ENCODE results near the gene IFNK.

Gene IFNK

DNA sequence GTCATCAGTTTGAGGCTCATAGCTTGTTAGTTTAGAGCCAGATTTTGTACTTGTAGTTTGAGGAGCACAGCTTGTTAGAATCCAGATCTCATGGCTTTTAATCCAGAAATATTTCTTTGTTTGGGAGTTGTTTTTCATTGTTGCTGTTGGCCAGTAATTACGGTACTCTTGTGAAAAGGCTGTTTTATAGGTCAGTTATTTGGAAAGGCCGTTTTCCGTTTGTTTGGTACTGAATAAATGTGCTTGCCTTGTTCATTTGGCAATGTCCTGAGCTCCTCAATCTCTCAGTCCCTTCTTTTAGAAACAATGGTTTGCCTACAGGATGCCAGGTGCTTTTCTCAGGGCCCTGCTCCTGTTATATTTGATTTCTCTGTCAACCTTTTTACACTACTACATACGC is 10.0 kb downstream of the IFNK start:
- in situ Hi-C loops (cut with HindIII; ENCODE audit: low pct_ligation_motif_present, low pct_unique_long_range_greater_than_20kb, low sequenced_read_pairs): loop anchor here (25.0 kb wide), 1 partner anchor 197 kb away; no protein-coding TSS in a partner anchor
- DNase-seq: no peak

DNA sequence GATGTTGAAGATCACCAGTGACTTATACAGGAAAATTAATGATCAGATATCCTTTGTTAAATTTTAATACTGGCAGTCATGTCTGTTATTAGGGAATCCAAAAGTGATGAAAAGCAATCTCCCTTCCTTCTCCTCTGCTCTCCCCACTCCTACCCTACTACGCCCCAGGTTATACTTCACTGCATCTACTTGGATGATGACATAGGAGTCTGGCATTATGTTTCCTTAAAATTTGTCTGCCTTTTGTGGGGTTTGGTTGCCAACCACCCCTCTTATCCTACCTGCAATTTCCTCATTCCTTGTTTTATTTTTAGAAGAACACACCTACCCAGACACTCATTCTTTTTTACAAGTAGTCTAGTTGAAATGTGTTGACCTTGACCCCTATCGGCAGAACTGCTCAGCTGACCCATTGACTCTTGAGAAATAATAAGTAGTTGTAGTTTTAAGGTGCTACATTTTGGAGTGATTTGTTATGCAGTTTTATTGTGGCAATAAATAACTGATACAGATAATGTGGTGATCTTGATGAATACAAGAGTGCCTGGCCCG is 10.6 kb downstream of the IFNK start:
- in situ Hi-C loops (cut with HindIII; ENCODE audit: low pct_ligation_motif_present, low pct_unique_long_range_greater_than_20kb, low sequenced_read_pairs): loop anchor here (25.0 kb wide), 1 partner anchor 197 kb away; no protein-coding TSS in a partner anchor
- no peak for DNase-seq

DNA sequence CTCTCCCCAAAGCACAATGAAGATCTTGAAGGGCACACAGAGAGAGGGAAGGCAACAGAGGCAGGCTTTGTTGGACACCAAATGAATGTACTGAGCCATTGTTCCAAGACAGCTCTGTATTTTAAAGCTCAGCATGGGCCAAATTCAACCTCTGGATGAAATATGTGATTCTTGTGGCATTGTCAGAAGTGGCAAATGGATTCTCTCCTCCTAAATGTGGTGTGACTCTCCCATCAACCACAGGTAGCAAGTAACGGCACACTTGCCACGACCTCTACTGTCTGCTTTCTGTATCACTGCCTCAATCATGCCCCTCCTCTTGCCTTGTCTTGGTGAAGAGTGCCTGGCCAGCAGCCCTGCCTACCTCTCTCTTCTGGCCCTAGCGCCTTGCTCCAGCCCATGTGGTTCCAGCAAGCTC is 11.6 kb downstream of the IFNK start:
- in situ Hi-C loops (cut with HindIII; ENCODE audit: low pct_ligation_motif_present, low pct_unique_long_range_greater_than_20kb, low sequenced_read_pairs): loop anchor here (25.0 kb wide), 1 partner anchor 198 kb away; no protein-coding TSS in a partner anchor
- no peak for DNase-seq

DNA sequence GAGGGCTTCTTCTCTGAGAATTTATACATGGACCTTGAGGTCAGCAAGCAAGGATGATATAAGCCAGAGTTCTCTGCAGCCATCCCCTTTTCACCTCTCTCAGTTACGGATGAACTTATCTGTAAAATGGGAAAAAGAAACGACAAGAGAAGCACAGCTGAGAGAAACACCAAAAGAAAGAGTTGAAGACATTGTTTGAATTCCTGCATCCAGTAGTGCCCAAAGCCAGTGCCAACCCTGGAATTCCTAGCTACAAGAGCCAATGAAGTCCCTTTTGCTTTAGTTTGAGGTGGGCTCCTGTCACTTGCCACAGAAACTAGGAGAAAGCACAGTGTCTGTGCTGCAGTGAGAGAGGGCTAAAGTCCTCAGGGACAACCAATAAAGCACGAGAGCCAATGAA is 12.1 kb downstream of the IFNK start:
- no peak for DNase-seq
- in situ Hi-C loops (cut with HindIII; ENCODE audit: low pct_ligation_motif_present, low pct_unique_long_range_greater_than_20kb, low sequenced_read_pairs): loop anchor here (25.0 kb wide), 1 partner anchor 199 kb away; no protein-coding TSS in a partner anchor

DNA sequence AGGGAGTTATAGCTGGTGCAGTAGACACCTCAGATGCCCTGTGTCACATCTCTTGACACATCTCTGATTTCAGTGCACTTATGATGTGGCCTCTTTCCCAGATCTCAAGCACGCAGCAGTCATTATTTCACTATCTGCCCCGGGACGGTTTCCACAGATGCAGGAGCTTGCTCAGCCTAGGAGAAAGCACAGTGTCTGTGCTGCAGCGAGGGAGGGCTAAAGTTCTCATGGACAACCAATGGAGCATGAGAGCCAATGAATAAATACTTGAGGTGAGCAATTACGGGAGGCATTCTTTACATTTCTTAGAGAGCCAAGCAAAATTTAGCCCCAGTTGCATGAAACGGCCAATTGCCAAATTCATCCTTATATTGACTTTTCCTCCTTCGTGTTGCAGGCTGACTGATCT is 12.9 kb downstream of the IFNK start:
- no peak for DNase-seq
- in situ Hi-C loops (cut with HindIII; ENCODE audit: low pct_ligation_motif_present, low pct_unique_long_range_greater_than_20kb, low sequenced_read_pairs): loop anchor here (25.0 kb wide), 1 partner anchor 200 kb away; no protein-coding TSS in a partner anchor

DNA sequence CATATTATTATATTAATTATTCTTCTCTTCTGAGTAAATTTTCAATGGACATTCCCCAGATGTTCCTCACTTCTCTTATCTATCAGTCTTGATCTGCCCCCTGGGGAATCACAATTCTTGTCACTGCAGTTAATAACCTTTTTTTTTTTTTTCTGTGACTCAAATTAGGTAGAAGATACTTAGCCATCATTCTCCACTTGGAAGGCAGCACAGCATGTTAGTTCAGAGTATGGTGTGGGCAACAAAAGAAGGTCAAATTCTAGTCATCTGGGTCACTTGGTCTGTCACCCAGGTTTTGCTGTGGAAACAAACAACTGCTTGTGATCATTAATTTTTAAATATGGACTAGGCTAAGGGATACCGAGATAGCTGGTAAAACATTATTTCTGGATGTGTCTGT is 13.7 kb downstream of the IFNK start:
- DNase-seq: no peak
- in situ Hi-C loops (cut with HindIII; ENCODE audit: low pct_ligation_motif_present, low pct_unique_long_range_greater_than_20kb, low sequenced_read_pairs): loop anchor here (25.0 kb wide), 1 partner anchor 200 kb away; no protein-coding TSS in a partner anchor

DNA sequence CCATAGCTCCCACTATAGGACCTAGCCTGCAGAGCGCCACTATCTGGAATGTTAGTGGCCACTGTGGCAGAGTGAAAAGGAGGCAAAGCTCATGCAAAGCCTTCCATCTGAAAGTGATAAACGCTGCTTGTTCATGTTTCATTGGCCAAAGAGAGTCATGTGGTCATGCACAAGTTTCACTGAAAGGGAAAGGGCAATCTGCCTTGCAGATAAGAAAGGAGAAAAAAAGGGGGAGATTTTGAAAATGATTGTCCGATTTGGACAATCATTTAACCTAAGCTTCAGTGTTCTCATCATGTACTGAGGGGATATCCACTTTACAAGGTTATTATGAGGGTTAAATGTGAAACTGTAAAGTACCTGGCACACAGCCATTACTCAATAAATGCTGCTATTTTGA is 14.6 kb downstream of the IFNK start:
- in situ Hi-C loops (cut with HindIII; ENCODE audit: low pct_ligation_motif_present, low pct_unique_long_range_greater_than_20kb, low sequenced_read_pairs): loop anchor here (25.0 kb wide), 1 partner anchor 201 kb away; no protein-coding TSS in a partner anchor
- no peak for DNase-seq

DNA sequence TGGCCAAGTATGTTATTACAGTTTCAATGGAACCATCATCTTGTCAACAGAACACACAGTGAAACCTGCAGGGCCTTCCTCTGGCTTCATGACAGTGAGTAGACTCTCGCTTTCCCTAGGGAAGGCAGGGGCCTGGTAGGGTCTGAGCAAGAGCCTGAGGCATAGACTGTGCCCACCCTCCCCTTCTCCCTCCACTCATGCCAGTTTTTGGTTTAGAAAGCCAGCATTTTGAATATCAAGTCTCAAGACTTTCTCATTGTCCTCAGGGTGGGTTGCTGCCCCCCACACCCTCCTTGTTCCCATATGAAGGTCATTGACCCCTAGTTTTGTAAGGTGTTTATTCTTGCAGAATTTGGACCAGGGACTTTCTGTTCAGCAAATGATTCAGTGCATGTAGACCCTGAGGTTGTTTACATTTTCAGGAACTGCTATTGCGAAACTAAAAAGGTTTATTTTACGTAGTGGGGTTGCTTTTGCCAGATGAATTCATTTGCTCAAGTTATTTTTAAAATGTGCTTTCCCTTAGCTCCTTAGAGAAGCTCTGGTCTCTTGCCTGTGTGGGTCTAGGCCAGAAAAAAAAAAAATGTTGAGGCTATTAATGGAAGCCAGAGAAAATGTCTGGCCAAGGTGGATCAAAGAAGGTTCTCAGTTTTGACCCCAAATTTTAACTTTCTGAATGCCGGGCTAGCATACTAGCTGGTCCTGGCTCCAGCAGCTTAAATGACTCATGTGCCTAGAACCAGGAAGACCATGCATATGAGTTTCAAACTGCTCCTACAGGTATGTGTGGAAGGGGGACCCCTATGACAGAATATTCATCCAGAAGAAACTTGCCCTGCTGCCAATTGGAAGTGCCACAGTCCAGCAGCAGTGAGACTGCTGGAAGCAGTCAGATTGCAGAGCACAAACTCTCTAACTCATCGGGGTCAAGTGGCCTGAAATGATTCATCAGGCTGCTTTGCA is 15.7 kb downstream of the IFNK start:
- no peak for DNase-seq

DNA sequence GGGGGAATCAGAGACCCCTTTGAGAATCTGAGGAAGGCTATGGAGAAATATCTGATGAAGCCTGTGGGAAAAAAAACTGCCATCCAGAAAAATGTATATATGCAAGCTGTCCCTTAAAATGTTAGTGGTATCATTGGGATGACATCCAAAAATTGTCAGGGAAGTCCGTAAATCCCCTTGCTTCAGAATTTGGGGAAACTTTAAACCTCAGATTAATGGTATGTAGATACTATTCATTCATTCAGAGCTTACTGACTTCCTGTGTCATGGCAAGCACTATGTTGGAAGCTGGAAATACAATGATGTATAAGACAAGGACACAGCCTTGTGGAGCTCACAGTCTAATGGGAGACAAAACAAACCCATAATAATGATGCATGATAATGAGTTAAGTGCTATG is 16.4 kb downstream of the IFNK start:
- in situ Hi-C loops (cut with HindIII; ENCODE audit: low pct_ligation_motif_present, low pct_unique_long_range_greater_than_20kb, low sequenced_read_pairs): loop anchor here (25.0 kb wide), 1 partner anchor 203 kb away; no protein-coding TSS in a partner anchor
- no peak for DNase-seq

More for the DNA sequence above, 15.7 kb downstream of the IFNK start:
- in situ Hi-C loops (cut with HindIII; ENCODE audit: low pct_ligation_motif_present, low pct_unique_long_range_greater_than_20kb, low sequenced_read_pairs): loop anchor here (25.0 kb wide), 1 partner anchor 202 kb away; no protein-coding TSS in a partner anchor

DNA sequence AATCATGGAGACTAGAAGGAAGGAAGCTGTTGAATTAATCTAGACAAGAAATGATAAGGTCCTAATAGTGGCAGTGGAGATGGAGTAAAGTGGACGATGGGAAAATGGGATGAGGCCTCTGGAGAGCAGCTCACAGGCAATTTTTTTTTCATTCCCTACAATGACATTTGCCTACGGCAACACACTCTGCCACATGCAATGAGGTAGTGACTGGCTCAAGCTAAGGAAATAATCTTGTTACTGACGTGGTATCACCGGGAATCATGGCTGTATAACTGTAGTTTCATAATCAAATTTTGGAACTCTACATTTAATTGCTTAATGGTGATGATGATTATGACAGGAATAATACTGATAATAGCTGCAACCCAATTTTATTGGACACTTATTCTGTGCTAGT is 17.6 kb downstream of the IFNK start:
- in situ Hi-C loops (cut with HindIII; ENCODE audit: low pct_ligation_motif_present, low pct_unique_long_range_greater_than_20kb, low sequenced_read_pairs): loop anchor here (25.0 kb wide), 1 partner anchor 204 kb away; no protein-coding TSS in a partner anchor
- no peak for DNase-seq

DNA sequence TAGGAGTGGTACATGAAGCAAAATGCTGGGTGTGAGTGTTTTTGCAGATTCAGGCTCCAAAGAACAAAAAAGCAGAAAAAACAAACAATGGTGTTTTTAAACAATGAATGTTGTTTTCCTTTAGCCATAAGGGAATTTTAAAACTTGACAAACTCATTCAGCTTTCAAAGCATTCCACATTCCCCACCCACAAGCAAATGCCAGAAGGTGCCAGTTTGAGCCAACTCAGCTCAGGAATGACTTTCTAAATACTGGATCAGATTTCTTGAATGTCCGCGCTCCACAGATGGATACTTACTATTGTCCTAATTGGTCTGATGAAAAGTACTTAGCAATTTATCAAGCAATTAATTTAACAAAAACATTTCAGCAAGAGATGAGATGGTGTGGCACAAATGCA is 18.4 kb downstream of the IFNK start:
- DNase-seq: no peak
- in situ Hi-C loops (cut with HindIII; ENCODE audit: low pct_ligation_motif_present, low pct_unique_long_range_greater_than_20kb, low sequenced_read_pairs): loop anchor here (25.0 kb wide), 1 partner anchor 205 kb away; no protein-coding TSS in a partner anchor

DNA sequence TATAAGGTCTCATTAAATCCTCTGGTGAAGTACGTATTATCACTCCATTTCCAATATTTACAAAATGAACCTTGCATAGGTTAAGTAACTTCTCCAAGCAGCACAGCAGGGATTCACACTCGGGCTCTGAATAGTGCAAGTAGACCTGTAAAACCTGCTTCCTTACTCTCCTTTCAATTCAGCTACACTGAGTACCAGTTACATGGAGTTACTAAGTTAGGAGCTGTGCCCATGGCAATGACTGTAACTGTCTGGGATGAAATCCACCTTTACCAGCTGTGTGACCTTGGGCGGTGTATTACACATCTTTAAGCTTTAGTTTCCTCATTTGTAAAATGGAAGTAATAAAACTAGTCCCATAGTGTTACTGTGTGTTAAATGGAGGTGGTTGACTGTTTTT is 21.4 kb downstream of the IFNK start:
- in situ Hi-C loops (cut with HindIII; ENCODE audit: low pct_ligation_motif_present, low pct_unique_long_range_greater_than_20kb, low sequenced_read_pairs): loop anchor here (25.0 kb wide), 1 partner anchor 208 kb away; no protein-coding TSS in a partner anchor
- no peak for DNase-seq

DNA sequence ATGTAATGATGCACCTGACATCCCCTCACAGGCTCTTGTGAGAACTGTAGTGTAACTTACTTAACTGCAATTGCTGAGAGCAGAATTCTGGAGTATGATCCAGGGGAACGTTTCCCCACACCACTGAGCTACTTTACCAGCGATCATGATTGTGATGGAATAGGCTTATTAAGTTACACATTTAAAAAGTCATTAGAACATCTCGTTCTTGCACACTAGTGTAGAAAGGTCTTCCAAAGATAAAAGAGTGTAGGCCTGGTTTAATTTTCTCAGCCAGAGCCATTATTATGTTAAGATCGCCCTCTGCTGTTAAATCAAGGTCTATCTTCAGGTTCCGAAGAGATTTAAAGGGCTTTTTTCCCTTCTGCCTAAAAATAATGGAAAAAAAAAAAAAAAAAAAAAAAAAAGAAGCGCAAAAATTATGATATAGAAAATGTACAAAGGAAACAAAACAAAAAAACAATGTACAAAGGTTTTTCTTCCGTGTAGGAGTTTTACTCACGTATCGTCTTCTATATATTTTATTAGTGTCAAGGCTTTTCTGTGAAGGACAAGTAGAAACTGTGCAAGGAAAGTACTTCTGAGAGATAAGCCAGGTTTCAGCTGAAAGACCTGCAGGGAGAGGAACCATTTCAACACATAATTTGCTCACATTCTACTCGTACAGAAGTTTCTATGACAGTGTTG is 24.1 kb downstream of the IFNK start:
- in situ Hi-C loops (cut with HindIII; ENCODE audit: low pct_ligation_motif_present, low pct_unique_long_range_greater_than_20kb, low sequenced_read_pairs): loop anchor here (25.0 kb wide), 1 partner anchor 211 kb away; no protein-coding TSS in a partner anchor
- DNase-seq: peak; percentile 37

DNA sequence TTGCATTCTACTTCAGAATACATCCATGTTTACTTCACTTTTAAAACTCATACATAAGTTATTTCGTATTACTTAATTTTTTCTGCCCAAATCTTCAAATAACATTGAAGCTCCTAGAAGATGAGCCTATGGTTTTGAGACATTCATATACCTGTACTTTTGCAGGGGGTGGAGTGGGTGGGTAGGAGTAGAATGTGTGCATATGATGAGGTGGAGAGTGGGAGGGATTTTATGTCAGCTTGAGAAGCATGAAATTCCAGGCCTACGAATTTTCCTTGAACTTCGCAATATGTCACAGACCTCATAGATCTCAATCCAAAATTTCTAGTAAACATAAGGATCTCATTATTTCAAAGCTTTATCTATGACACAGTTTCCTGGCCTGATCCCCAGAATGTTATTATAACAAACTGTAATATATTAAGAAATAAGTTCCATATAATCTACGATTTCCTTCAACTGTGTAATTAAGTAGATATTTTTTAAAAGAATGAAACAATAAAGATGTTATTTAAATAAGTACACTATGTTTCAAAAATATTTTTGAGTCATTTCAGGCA is 25.2 kb downstream of the IFNK start:
- DNase-seq: no peak

DNA sequence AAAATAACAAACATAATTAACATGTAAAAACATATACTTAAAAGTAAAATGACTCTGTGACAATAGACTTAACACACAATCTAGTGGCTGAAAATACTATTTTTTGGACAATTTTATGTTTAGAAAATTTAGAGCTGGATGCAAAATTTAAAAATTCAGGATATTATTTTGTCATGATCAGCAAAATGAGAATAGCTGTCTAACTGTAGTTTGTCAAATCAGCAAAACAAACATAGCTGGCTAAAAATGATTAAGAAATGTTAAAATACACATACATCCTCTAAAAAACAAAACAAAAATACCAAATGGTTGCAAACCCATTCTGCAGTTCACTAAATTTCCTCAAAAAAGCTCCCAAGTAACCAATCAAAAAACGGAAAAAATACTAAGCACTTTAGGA is 30.6 kb downstream of the IFNK start:
- in situ Hi-C loops (cut with HindIII; ENCODE audit: low pct_ligation_motif_present, low pct_unique_long_range_greater_than_20kb, low sequenced_read_pairs): no loop called here
- DNase-seq: no peak

More for the DNA sequence above, 25.2 kb downstream of the IFNK start:
- in situ Hi-C loops (cut with HindIII; ENCODE audit: low pct_ligation_motif_present, low pct_unique_long_range_greater_than_20kb, low sequenced_read_pairs): loop anchor here (25.0 kb wide), 1 partner anchor 212 kb away; no protein-coding TSS in a partner anchor

DNA sequence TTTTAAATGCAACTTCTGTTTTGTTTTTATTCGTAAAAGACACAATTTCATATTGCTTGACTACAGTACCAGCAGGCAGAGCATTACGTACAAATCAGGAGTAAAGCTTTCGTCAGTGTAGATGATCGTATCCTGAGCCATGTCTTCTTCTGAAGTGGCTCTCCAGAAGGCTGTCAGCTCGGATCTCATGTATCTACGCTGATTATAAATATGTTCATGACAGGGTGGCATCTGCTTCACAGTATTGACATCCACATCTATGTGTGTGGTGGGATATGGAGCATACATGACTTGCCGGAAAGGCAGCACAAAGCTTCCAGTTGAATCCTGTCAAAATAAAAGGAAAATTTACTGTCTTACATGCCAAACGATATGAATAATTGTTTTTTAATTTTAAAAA is 32.4 kb downstream of the IFNK start:
- in situ Hi-C loops (cut with HindIII; ENCODE audit: low pct_ligation_motif_present, low pct_unique_long_range_greater_than_20kb, low sequenced_read_pairs): no loop called here

DNA sequence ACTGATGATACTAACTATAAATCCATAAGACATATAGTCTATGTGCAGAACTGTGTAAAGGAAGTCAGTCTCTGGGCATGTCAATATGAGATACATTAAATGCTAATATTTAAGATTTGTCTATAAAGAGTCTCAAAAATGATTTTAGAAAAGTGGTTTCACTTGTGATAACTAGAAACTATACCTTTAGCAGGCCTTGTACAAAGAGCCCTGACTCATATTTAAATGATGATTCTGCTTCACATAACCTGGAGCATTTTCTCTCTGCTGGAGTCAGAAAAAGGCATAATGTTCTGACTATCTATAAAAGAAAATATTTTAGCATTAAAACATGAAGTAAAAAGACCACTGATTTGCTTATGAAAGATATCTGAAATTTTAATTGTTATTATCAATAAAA is 34.2 kb downstream of the IFNK start:
- in situ Hi-C loops (cut with HindIII; ENCODE audit: low pct_ligation_motif_present, low pct_unique_long_range_greater_than_20kb, low sequenced_read_pairs): no loop called here

More for the DNA sequence above, 32.4 kb downstream of the IFNK start:
- DNase-seq: no peak

DNA sequence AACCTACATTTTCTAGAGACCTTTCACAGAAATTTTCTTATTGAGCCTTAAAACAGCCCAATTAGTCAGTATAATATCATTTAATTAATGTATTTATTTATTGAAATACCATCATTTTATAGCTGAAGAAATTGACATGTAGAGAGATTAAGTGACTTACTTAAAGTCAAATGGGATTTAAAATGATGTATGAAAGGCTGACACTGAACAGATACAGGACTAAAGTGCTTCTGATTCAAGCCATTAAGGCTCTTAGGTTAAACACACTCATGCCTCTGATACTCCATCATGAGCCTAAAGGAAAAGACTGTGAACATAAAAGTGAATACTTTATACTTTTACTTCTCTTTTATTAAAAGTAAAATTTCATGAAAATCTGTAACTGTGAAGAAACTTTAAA is 36.4 kb downstream of the IFNK start:
- DNase-seq: no peak
- in situ Hi-C loops (cut with HindIII; ENCODE audit: low pct_ligation_motif_present, low pct_unique_long_range_greater_than_20kb, low sequenced_read_pairs): no loop called here

More for the DNA sequence above, 34.2 kb downstream of the IFNK start:
- no peak for DNase-seq
